Stimulated activated CD4-positive, alpha-beta T cell treated with anti-CD3 and anti-CD28 coated beads, Interleukin-4, amount 100 ng/mL, for 24 hours (primary cell): Measurements from ENCODE around the gene DIAPH3.

ENCODE experiments used
- DNase-seq: peaks from one replicate; pipeline ENCODE4 v3.0.0-alpha.2; 2020

DIAPH3 gene

DNA sequence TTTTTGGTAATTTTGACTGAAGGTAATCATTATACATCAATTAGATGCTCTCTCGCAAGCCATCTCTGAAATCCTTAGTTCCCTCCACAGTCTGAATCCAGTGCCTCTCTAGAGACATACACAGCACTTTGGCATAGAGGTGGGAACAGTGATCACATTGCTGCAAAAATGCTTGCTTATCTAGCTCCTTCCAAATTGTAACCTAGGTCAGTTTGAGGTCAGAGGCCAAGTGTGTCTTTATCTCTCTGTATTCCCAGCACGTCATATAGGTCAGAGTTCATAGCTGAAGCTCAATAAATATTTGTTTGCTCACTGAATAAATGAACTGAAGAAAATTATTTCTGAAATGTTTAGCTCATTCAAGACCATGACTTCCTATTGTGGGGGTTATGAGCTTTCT is 462.5 kb downstream of the DIAPH3 start:
- DNase-seq: no peak

DNA sequence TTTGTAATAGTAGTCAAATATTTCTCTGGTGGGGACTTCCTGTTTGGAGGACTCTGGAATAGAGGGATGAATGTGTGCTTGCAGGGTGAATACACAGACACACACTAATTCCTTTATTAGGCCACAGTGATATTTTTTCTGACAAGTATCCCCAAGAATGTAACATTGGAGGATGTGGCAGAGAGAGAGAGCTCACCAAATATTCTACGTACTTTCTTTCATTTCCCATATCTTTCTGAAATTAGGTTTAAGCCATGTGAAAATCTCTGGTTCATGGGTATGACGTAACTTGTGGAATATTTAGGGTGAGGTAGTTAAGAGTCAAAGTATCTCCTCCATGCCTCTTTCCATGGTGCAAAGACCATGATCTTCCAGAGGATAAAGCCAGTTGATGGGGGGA is 463.4 kb downstream of the DIAPH3 start:
- DNase-seq: no peak

DNA sequence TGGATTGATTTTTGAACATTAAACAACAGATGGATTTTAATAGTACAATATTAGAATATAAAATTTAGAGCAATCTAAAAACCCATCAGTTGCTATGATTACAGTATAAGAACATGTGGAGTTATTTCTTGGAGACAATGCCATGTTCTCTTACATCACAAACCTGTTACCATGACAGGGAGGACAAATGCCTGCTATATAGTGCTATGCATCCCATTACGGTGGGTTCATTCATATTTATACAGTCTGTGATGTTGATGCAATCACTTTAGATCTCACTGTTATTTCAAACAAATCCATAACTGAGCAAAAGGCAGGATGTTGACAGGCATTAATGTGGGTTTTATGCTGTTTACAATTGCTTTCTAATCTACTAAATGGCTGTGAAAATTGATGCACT is 467.5 kb downstream of the DIAPH3 start:
- no peak for DNase-seq

DNA sequence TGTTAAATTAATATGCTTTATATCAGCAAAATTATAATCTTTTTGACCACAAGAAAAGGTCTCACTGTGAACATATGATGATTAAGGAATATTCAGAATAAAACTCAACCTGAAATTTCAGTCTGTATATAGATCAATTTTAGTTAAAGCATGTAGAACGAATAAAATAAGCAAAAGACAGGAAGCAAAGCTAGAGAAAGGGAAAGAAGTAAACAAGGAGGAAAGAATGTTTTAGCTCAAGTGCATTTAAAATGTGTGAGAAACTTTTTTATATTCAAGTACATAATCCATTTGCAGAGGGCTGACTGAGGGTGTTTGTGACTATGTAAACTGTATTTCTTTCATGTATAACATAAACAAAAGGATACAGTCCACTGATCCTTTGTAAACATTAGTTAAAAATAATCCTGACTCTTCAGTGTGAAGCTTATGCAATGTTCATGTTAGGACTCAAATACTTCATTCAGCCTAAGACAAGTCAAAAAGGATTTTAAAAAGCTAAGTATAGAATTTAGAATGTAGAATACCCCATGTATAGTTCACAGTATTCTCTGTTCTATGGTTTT is 472.1 kb downstream of the DIAPH3 start:
- no peak for DNase-seq

DNA sequence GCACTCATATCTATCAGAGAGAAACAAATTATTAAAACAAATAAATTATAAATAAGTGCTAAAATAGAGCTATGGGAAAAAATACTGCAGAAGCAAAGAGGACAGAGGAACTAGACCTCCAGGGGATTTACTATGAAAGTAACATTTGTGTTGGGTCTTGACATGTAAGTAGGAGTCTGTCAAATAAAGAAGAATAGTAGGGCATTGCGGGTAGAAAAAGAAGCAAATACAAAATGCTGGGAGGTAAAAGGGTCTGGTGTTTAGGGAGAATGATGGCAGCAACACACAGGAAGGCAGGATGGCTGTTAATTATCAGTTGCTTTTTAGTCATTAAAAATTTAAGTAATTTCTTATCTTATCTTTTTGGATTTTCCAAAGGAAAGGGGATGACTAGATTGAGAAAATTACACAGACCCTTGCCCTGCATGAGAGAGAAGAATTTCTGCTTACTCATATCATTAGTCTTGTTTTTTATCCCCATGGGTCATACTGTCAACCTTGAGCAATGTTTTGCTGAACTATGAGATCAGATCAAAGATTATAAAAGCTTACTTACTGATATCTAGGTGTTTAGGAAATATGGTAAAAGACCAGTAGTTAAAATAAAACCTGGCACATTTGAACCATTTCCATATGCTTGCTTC is 472.7 kb downstream of the DIAPH3 start:
- no peak for DNase-seq

DNA sequence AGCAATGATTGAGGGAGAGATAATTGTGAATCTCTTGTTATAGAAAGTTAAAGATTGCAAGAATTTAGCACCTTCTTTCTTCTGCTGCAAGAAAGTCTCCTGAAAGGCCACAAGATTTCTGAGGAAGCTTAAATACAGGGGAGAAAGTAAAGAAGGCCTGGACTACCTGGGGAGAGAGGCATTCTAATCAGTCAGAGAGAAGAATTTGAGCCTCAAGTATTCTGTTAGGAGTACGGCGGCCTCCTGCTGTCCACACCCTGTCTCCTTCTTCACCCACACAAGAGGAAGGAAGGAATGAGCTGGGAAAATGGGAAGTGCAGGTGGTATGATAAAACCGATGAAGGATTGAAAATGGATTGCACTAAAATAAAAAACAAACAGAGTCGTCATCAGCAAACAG is 474.7 kb downstream of the DIAPH3 start:
- DNase-seq: no peak

DNA sequence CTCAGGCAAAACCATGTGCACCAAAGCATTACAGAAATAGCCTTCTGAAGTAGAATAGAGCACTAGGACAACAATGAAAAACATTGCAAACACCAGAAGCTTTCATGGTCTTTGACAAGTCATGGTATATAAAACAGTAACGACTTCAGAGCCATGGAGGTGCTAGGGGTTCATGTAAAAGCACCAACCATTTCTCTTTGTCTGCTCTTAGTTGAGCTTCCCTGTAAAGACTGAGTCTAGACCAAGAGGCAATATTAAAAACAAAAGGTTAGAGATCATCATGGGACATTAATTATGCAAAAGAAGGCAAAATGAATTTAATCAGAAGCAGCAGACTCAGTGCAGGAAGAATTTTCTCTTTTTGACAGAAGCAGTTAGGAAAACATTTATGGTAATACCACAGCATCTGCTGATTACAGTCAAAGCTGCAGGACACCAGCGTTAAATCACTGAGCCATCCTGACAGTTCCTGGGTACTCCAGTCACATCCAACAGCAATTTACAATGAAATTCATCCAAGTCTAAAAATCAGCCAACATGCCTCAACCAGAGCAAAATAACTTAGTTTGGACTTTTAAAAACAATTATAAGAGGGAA is 476.8 kb downstream of the DIAPH3 start:
- no peak for DNase-seq

DNA sequence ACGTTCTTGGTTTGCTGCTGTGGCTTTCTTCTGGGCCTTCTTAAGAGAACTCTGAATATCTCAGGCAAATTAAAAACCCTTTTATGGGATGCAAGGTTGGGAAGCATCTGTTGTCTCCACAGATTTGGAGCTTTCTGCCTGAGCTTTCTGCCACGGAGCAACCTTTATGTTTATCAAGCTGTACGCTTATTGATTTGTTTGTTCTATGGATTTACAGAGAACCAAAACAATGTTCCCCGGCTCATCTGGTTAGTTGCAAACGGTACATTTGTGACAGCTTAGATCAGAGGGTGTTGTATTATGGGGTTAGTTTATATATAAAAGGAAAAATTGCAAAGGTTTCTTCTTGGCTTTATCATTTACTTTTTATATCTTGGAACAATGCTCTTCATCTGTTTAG is 479.6 kb downstream of the DIAPH3 start:
- no peak for DNase-seq

DNA sequence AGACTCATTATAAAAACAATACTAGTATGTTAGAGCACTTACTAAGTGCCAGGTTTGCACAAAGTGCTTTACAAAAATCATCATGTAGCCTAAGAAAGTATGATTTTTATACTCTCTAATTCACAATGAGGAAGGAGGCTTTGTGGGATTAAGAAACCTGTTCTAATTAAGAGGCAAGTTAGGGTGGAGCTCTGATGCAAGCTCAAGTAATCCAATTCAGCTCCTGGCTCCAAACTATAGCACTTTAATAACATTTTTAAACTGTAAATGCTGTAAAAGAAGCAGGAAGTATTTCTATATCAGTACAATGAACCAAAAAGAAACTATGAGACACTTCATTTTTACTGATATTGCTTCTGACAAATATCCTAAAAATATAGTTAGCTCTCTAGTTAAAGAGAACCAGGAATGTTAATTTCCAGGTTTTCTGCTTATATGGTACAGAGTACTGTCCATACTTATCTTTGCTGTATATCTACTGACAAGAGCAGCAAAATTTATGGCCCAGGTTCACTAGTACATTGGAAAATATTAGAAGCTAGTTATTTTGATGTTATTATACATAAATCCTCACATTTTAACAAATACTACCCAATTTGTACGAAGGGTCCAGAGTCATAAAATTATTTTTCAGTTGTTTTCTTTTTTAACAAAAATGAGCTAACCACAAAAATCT is 482.0 kb downstream of the DIAPH3 start:
- DNase-seq: no peak

DNA sequence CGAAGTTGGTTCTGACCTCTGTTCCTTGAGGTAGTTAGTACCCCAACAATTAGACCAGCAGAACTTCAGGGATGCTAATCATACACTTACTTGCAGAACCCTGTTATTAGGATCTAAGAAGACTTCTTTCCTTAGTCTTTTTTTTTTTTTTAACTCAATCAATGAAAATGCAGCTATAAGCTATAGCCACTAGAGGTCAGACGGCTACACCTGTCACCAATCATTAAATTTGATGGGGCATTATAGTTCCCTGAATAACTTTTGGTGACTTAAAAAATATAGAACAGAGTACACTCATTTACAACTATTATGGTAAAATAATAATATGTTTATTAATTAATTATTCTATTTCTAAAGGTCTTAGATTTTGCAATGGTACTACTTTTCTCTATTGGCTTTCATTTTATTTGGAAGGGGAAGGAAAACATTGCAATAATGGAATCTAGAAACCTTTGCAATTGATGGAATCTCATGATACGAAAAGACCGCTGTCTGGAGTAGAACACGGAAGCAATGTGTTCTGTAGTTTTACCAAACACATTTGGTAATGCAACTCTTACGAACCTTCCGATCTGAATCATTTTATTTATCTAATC is 483.2 kb downstream of the DIAPH3 start:
- no peak for DNase-seq

DNA sequence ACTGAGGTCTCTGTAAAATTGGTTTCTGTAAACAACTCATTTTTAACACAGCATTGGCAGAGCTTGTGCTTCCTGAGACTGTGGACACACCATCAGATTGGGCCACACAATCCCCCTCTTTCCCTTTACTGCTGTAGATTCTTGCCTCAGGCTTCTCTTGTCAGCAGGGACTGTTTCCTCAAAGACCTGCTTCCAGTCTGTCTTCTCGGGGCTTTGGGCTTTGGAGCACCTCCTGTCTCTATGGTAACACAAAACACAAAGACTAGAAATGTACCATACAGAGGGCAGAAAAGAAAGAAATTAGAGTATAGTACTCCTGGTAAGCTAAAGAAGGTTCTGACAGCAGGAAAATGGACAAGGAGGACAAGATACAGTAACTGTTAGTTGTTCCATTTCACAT is 484.5 kb downstream of the DIAPH3 start:
- no peak for DNase-seq

DNA sequence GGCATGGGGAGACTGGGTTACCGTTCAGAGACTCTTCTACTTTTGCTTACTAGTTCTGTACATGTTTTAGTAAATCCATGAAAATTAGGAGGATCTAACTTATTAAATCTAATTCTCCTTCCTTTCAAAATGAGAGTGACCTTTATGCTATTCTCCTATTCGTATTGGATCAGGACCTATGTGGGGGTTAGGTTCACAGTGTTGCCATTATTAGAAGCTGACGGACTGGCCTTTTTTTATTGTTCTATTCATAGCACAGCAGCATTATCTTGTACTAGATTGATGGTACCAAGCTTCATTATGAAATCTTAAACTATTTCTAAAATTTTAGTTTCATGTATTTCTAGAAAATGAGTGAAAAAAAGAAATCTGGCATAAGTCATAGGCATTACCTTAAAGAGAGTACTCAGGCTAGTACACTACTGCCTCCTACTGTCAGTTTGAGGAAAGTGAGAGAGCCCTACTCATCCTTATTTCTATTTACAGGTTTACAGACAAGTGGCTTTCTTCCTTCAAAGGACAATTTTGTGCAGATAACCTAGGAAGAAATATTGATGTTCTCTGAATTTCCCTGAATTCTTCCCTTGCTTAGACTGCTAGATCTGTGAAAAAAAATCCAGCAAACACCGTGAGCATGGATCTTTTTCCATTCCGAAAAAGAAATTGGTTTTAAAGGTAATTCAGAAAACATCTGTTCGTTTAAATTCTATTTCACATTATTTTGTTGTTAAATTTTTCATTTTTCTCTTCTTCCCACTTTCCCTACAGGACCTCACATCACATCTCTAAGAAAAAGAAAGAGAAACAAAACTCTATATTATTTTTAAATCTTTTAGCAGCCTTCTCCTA is 485.5 kb downstream of the DIAPH3 start:
- no peak for DNase-seq

DNA sequence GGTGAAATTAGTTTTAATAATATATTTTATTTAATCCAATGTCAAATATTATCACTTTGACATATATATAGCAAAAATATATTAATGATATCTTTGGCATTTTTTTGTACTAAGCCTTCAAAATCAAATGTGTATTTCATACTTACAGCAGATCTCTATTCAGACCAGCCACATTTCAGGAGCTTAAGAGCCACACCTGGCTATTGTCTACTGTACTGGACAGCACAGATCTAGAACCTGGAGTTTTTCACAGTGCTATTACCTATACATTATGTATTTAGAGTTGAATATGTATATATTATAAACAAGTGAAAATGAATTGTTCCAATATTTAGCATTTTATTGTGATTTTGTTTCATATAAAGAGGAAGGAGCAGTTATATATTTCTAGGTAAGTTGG is 486.3 kb downstream of the DIAPH3 start:
- DNase-seq: no peak

DNA sequence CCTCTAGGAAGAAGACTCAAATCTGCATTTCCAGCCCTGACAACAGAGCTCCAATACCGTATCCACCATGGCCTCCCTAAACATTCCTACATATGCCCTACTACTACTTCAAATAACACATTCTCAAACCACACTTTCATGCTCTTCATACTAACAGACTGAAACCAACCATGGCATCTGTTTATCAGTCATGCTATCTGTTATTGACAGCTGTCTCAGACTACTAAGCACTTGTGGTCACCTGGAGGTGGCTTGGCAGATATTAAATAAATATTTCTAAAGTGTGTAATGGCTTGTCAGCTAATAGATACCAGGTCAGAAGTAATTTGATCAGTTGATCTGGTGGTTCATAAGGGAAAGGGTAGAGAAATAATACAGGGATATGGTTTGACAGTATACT is 489.1 kb downstream of the DIAPH3 start:
- no peak for DNase-seq

DNA sequence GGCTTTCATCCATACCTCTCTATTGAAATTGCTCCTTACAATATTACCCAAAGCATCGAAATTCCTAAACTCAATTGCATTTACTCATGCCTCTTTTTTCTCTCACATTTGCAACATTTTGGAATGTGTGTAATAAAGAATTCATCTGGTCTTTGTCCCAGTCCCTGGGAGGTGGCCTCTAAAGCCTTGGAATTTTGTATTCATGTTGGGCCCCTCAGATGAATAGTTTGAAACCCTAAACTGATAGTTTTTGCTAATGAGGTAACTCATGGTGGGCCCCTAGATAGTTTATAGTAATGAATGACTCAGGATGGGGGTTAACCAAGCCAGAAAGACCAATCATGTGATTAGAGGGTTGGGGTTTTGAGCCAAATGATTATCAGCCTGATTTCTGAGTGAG is 490.4 kb downstream of the DIAPH3 start:
- DNase-seq: no peak

DNA sequence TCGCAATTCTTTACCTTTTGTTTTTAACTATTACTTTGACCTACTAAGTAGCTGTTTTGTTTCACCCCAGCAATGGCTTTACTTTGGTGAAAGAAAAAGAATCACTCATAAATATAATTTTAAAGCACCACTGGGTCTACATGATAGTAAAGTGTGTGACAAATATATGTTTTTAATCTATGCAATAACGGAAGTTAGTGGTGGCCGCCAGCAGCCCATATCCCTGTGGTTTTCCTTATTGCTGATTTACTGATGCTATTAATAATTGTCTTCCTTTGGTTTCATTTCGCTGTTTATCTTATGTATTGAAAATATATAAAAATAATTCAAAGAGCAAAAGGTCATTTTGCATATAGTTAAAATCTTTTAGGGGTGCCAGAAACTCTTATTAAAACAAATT is 491.3 kb downstream of the DIAPH3 start:
- DNase-seq: no peak

DNA sequence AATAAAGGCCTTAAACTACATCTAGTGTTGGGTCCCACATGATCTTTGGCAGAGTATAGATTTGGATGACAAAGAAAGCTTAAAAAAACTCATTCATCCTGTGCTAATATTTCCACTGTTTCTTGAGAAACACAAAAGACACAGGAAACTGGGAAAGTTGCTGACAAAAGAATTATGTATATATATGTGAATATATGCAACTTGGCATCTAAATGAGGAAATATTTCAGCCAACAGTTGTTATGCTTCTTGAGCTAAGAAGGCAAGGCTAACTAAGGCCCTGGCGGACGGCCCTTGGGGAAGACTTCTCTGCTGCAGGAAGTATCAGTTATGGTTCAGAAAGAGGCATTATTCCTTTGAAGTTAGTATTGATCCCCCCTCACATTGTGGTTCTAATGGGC is 491.8 kb downstream of the DIAPH3 start:
- no peak for DNase-seq

DNA sequence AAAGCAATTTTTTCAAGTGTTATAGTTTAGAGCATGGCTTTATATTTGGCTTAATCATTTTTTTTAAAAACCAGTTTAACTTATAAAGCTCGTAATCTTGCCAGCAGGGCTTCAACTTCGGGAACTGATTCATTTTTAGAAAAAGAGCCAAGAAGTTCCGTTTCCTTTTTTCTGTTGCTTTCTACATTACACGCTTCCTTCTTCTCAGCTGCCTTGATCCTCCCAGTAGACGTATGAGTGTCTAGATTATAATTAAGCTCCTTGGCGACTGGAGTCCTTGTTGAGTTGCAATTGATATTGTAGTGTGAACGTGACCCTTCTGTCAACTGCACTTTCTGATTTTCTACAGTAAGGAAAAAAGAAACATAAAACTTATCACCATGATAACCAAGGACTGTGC is 497.2 kb downstream of the DIAPH3 start:
- no peak for DNase-seq

DNA sequence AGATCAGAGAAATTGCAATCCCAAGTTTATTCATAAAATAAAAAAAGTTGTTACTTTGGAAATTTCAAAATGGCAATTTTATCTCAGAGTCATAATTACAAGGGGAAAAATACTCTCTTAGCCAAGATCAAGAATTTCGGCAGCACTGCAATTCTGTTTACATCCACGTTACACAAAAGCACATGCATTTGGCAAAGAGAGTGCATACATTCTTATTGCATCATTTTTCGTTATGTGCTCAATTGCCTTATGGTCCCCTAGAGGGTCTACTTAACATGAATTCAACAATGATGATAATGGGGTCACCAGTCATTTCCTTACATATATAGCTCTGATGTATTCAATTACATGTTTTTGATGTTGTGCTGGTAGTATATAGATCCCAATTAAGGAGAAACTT is 498.0 kb downstream of the DIAPH3 start:
- DNase-seq: no peak

DNA sequence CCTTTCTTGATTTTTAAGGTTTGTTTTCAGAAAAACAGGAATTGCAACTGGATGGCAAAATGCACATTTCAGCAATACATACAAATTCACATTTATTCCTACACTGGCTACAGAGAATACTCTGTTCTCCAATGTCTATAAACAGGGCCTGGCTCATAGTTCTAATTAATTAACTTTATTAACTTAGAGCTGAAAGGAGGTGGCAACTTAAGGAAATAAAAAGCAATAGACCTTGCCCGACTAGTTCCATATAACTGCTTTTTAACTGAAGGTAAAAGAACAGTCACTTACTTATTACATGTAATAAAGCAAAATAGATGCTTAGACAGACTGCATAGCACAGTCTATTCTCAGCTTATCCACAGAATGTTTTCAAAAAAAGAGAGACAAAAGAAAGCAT is 498.5 kb downstream of the DIAPH3 start:
- DNase-seq: no peak

DNA sequence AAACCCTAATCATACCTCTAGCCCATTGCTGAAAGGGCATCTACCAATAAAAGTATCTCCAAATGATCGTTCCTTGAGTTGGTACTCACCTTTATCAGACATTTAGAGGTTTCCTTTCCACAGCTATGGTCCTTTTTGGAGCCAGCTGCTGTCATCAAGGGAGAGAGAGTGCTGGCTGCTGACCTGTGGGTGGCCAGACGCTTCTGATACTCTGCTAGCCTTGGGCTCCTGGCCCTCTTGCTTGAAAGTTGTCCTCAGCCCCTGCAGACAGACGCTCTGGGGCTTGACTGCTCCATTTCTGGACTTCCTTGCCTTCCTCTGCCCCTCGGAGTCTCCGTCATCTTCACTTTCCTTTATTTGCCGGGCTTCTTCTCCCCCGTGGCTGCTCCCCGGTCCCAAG is 499.1 kb downstream of the DIAPH3 start:
- no peak for DNase-seq

DNA sequence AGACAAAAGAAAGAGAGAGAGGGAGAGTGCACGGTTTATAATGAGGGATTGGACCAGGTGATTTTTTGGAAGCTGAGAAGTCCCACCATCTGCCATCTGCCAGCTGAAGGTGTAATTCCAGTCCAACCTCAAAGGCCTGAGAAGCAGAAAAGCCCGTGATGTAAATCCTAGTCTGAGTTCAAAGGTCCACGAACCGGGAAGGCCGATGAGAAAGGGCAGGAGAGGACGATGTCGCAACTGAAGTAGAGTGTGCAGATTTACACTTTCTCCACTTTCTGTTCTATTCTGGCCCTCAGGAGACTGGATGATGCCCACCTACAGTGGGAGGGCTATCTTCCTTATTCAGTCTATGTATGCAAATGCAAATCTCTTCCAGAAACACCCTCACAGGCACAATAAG is 500.0 kb downstream of the DIAPH3 start:
- DNase-seq: no peak

DNA sequence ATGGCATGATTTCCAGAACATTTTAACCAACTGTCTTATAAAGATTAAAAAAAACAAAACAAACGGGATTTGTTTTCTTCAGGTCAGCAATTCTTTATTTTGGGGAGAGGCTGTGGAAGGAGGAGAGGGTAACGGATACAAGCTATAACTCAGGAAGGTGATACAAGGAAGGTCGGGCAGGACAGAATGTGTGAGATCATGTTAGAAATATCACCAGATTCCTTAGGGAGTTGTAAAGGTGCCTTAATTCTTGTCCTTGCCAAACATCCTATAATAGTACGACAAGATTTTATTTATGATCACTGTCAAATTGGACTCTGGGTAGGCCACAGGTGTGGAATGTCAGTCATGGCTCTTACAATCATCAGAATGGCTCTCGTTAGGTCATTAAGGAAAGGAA is 503.1 kb downstream of the DIAPH3 start:
- DNase-seq: no peak
